HG02610 (cell line): ENCODE data around the gene RNF208.
A peak's percentile ranks its signal among the peaks of the same experiment; 100 is the strongest.
"Not testable (repeated sequence)": the region's sequence is repeated elsewhere in the genome, so short reads cannot be mapped to it uniquely, and the experiment has no call there.

ENCODE experiments used
- ATAC-seq: cut with Tn5 transposase; IDR thresholded peaks from one replicate; pipeline ENCODE4 v1.9.1; 2021; ENCODE audit warnings: mild to moderate bottlenecking, moderate library complexity; ENCODE audit not compliant: unreplicated experiment

Gene RNF208

GRCh38 chr9:137253717-137254623, 31.9 kb upstream of the RNF208 start:
- ATAC-seq: no peak

DNA sequence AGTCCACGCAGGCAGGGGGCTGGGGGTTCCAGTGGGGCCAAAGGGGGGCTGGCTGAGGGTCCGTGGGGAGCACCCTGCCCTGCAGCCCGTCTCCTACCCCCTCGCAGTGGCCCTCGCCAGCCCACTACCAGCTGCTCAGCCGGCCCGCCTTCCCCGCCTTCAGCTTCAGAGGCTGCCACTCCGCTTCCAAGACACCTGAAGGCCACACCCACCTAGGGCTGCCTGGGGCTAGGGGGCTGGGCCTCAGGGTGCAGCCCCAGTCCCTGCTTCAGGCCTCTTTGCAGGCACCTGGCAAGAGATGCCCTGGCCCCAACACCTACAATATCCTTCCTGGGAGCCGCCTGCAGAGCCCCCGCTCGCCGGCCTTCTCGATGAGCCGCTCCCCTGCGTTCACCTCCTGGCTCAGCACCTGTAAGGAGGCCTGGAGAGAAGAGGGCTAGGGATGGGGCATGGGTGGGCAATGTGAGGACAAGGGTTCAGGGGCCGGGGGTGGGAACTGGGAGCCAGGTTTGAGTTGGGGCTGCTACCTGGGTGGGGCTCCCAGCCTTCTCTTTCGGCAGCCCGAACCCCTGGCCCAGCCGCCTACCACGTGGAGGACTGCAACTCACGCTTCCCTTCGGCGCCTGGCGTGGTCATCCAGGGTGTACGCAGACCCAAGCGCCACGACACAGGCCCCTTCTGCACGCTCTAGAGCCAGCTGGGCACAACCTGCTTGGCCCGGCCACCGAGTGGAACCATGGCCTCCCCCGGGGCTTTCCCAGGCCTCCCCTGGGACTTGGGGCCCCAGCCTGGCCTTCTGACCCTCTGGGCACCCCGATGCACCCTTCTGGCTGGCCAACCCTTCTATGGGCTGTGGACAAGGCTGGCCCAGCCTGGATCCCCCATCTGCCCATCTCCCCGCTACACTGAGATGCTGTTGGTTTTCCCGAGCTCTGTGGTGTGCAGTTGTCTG, 30.8 kb upstream of the RNF208 start:
- ATAC-seq: no peak

GRCh38 chr9:137251490-137252268, 29.6 kb upstream of the RNF208 start:
- ATAC-seq: no peak

GRCh38 chr9:137251194-137251461, 29.1 kb upstream of the RNF208 start, which contains the start of gene STPG3:
Gene STPG3, plus strand, starts transcription at chr9:137251286. Its CDS starts 1 bp downstream, at chr9:137251287.
- no peak for ATAC-seq

DNA sequence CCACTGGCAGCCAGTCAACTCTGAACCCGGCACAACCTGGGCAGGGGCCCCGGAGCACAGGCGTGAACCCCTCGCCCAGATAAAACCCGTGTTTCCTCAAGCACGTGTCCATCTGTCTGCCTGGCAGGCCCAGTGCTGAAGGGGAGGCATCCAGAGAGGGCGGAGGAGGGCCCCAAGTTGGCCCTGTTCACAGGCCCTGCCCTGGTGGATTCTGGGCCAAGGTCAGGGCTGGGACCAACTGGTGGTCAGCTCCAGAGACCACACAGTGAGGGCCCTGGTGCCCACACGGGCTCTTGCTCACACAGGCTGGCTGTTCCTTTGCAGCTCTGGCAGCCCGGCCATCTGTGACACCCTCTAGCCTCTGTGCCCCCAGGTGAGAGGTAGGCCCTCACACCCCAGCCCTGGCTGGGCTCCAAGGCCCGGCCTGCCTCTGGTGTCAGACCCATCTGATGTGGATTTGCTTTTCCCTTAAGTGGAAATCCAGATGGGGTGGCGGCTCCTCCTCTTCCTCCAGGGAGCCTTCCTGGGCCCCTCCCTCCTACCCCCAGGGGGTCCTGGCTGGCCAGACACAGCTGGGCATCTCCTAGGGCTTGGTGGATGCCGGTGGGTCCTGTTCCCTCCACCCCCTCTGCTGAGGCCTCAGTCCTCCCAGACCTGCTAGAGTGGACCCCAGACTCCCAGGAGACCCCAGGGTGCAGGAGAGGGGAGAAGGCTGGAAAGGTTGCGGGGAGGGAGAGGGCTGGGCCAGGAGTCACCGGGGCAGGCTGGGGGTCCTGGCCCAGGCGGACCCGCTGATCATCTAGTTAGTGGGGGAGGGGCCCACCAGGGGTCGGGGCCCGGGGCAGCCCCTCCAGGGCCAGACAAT, 28.5 kb upstream of the RNF208 start:
- ATAC-seq: no peak

DNA sequence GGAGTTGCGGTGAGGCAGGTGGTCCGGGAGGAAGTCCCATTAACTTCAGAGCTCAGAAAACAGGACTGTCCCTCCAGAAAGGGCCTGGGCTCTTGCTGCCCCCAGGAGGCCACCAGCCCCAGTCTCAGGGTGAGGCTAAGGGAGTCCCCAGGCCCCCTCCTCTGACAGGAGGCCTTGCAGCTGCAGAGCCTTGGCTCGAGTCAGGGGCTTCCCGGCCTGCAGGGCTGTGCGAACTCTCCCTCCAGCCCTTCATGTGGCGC, 25.8 kb upstream of the RNF208 start:
- ATAC-seq: no peak

- no peak for ATAC-seq
Measured at GRCh38 chr9:137247135-137247915, 25.3 kb upstream of the RNF208 start.

DNA sequence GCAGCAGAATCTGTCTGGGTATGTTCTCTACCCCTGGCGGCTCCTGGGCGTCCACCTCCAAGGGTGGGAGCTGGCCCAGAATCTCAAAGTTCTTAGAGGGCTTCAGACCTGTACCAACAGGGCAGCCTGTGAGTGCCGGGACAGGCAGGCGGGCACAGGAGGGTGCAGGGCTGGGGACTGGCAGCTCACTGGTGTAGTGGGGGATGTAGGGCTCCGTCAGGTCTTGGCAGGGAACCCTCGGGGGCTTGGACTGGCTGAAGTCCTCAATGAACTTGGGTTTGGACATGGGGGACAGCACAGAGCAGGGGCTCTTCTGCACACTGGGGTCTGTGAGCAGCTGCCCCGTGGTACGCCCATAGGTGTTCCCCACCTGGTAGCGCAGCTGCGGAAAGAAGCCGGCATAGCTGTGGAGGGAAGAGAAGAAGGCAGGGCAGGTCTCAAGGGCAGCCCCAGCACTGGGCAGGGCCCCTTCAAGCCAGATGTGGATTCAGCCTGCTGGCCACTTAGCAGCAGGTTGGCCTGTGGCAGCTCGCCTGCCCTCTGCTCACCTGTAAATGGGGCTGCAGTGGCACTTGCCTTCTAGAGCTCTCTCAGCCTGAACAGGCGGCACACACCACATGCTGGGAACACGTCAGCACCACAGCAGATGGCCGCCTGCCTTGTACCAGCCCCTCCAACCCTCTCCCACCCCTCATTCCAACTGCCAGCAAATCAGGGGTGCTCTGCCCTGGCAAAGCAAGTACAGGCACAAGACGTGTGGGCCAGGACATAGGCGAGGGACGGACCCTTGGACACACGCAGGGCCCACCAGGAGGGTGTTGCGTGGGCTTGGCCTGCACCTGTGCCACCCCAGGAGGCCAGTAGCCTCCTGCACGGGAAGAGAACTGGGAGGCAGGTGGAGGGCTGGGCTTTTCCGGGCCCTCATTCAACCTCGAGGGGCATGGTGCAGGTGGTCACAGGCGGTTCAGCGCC, 23.7 kb upstream of the RNF208 start:
- ATAC-seq: no peak

- ATAC-seq: no peak
Measured at GRCh38 chr9:137244486-137245449, 22.7 kb upstream of the RNF208 start.

GRCh38 chr9:137243626-137244485, 21.8 kb upstream of the RNF208 start:
- ATAC-seq: no peak

GRCh38 chr9:137243266-137243625, 21.2 kb upstream of the RNF208 start:
- ATAC-seq: not testable (repeated sequence)

- no peak for ATAC-seq
Measured at GRCh38 chr9:137242269-137243203, 20.5 kb upstream of the RNF208 start.

GRCh38 chr9:137241490-137242268, 19.6 kb upstream of the RNF208 start:
- ATAC-seq: peak; percentile 4

DNA sequence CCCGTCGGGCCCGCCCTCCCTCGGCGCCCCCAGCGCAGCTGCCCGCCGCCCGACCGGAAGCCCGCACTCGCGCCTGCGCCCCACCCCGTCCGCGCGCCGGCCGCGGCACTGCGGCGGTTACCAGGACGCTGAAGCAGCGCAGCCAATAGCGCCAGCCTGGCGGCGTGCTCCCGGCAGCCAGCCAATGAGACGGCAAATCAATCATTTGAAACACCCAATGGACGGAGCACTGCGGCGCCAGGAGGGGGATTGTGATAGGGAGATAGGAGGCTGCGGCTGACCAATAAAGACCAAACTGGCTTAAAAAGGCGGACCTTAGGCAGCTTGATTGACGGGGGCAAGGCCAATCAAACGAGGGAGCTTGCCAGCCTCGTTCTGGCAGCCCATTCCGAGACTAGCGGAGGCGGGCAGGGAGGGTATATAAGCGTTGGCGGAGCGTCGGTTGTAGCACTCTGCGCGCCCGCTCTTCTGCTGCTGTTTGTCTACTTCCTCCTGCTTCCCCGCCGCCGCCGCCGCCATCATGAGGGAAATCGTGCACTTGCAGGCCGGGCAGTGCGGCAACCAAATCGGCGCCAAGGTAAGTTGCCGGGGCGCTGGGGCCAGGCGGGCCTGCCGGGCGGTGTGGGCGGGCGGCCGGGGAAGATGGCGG, 18.9 kb upstream of the RNF208 start, which contains the start of gene TUBB4B:
TUBB4B (plus strand) TSS at position 447 of the 649 bp plus-strand sequence; CDS start at position 521, 74 bp downstream.
- ATAC-seq: peak; percentile 77
